GM23338 (cell line): Measurements from ENCODE around the gene ATF7IP. TPM values are rescaled to one million over a fixed set of nuclear protein-coding genes. Genes with fewer than 3 reads are reported as not detected.

ENCODE experiments used
- ATAC-seq: fragments of 200-7000 bp; cut with Tn5 transposase; 3 replicates; pipeline ENCODE4 v1.9.1; 2020
- DNase-seq: peaks from one replicate; pipeline ENCODE4 v3.0.0-alpha.2; 2015; ENCODE audit warnings: low spot score
- H2AFZ ChIP-seq: fragments of 200-600 bp; sonication (generic); 2 replicates; pipeline ENCODE4 v1.8.0; 2016; ENCODE audit warnings: antibody characterized with exemption, mild to moderate bottlenecking, moderate library complexity
- H3F3A ChIP-seq: fragments of 200-600 bp; sonication (generic); replicated peaks from 2 replicates; pipeline ENCODE4 v1.8.0; 2017; ENCODE audit warnings: antibody characterized with exemption, mixed run types, low read depth
- H3K27ac ChIP-seq: fragments of 200-600 bp; sonication (generic); 2 replicates; pipeline ENCODE4 v1.6.1; 2016; ENCODE audit warnings: low read depth
- H3K27me3 ChIP-seq: fragments of 200-600 bp; sonication (generic); 2 replicates; pipeline ENCODE4 v1.8.0; 2016; ENCODE audit warnings: mild to moderate bottlenecking, mixed run types, moderate library complexity; ENCODE audit not compliant: insufficient read depth
- H3K36me3 ChIP-seq: fragments of 200-600 bp; sonication (generic); 2 replicates; pipeline ENCODE4 v1.8.0; 2016; ENCODE audit warnings: mild to moderate bottlenecking; ENCODE audit not compliant: insufficient read depth
- H3K4me1 ChIP-seq: fragments of 200-600 bp; sonication (generic); 2 replicates; pipeline ENCODE4 v1.8.0; 2016; ENCODE audit warnings: mild to moderate bottlenecking, moderate library complexity; ENCODE audit not compliant: insufficient read depth
- H3K4me2 ChIP-seq: fragments of 200-600 bp; sonication (generic); 2 replicates; pipeline ENCODE4 v1.7.1; 2017; ENCODE audit warnings: mixed run types
- H3K4me3 ChIP-seq: fragments of 200-600 bp; sonication (generic); 2 replicates; pipeline ENCODE4 v1.6.1; 2016; ENCODE audit warnings: mixed run types
- H3K79me2 ChIP-seq: fragments of 200-600 bp; sonication (generic); replicated peaks from 2 replicates; pipeline ENCODE4 v1.8.0; 2017; ENCODE audit warnings: mild to moderate bottlenecking; ENCODE audit not compliant: insufficient read depth
- H3K9me2 ChIP-seq: fragments of 200-600 bp; sonication (generic); 2 replicates; pipeline ENCODE4 v1.8.0; 2017; ENCODE audit not compliant: insufficient read depth
- H4K20me1 ChIP-seq: fragments of 200-600 bp; sonication (generic); replicated peaks from 2 replicates; pipeline ENCODE4 v1.8.0; 2017; ENCODE audit warnings: mild to moderate bottlenecking; ENCODE audit not compliant: insufficient read depth
- H3K27ac Mint-ChIP-seq: 2 replicates; pipeline ENCODE4 v1.8.0; 2020; ENCODE audit warnings: inconsistent platforms, mild to moderate bottlenecking, moderate library complexity, mixed read lengths
- H3K27me3 Mint-ChIP-seq: 3 replicates; pipeline ENCODE4 v1.8.0; 2022; ENCODE audit warnings: low read depth, mild to moderate bottlenecking, moderate library complexity, mixed read lengths, inconsistent platforms; ENCODE audit not compliant: insufficient read depth, poor library complexity
- H3K36me3 Mint-ChIP-seq: 3 replicates; pipeline ENCODE4 v1.8.0; 2021; ENCODE audit warnings: low read depth, mild to moderate bottlenecking, inconsistent platforms, moderate library complexity, mixed read lengths
- H3K4me1 Mint-ChIP-seq: 3 replicates; pipeline ENCODE4 v1.8.0; 2020; ENCODE audit warnings: mild to moderate bottlenecking, inconsistent platforms, mixed read lengths
- H3K4me3 Mint-ChIP-seq: 3 replicates; pipeline ENCODE4 v1.8.0; 2021; ENCODE audit warnings: moderate library complexity, mild to moderate bottlenecking, inconsistent platforms, mixed read lengths
- H3K9me3 Mint-ChIP-seq: 3 replicates; pipeline ENCODE4 v1.8.0; 2020; ENCODE audit warnings: moderate library complexity, mild to moderate bottlenecking, inconsistent platforms, mixed read lengths
- CREB1 ChIP-seq: fragments of 250-450 bp; sonication (Bioruptor Pico); IDR thresholded peaks from 2 replicates; pipeline ENCODE4 v1.5.0; 2020; ENCODE audit warnings: low read depth, mild to moderate bottlenecking, moderate library complexity
- EZH2 ChIP-seq: fragments of 200-600 bp; sonication (generic); IDR thresholded peaks from one replicate; pipeline ENCODE4 v1.8.0; 2017; ENCODE audit warnings: antibody characterized with exemption, mild to moderate bottlenecking, low read depth; ENCODE audit not compliant: unreplicated experiment
- EZH2phosphoT487 ChIP-seq: fragments of 200-600 bp; sonication (generic); IDR thresholded peaks from one replicate; pipeline ENCODE4 v1.8.1; 2018; ENCODE audit warnings: antibody characterized with exemption; ENCODE audit not compliant: unreplicated experiment
- JUNB ChIP-seq: IDR thresholded peaks from one replicate; pipeline ENCODE4 v1.6.1; 2016; ENCODE audit warnings: antibody characterized with exemption; ENCODE audit not compliant: unreplicated experiment
- NANOG ChIP-seq: IDR thresholded peaks from 2 replicates; pipeline ENCODE4 v1.6.1; 2016; ENCODE audit warnings: antibody characterized with exemption, borderline replicate concordance
- POLR2AphosphoS5 ChIP-seq: IDR thresholded peaks from 2 replicates; pipeline ENCODE4 v1.6.1; 2016; ENCODE audit warnings: antibody characterized with exemption, low read depth
- STAT1 ChIP-seq: IDR thresholded peaks from one replicate; pipeline ENCODE4 v1.6.1; 2016; ENCODE audit warnings: antibody characterized with exemption; ENCODE audit not compliant: unreplicated experiment
- ZNF114 ChIP-seq: fragments of 250-450 bp; sonication (Bioruptor Pico); IDR thresholded peaks from 2 replicates; pipeline ENCODE4 v1.5.0; 2020; ENCODE audit warnings: mild to moderate bottlenecking, moderate library complexity
- ZNF331 ChIP-seq: fragments of 250-450 bp; sonication (Bioruptor Pico); IDR thresholded peaks from 2 replicates; pipeline ENCODE4 v1.5.0; 2020; ENCODE audit warnings: low read depth, mild to moderate bottlenecking, moderate library complexity
- polyA plus RNA-seq: library from polyadenylated mRNA; unstranded; fragments of >200 nt; fragmentation: Nextera tagmentation; extraction: Ambion mirVana; gene quantifications from 2 replicates; pipeline ENCODE4 v1.2.1, GENCODE V29; 2016
- total RNA-seq: library from RNA; depleted of rRNA; stranded (reverse); fragments of >200 nt; shearing (Covaris generic); gene quantifications from 2 replicates; pipeline ENCODE4 v1.2.3, GENCODE V29; 2014
- TF ChIP-seq, protein P1 (sequence below): fragments of 250-450 bp; sonication (Bioruptor Pico); IDR thresholded peaks from 2 replicates; pipeline ENCODE4 v1.5.0; 2020; ENCODE audit warnings: mild to moderate bottlenecking, moderate library complexity
- TF ChIP-seq, protein P2 (sequence below): IDR thresholded peaks from one replicate; pipeline ENCODE4 v1.6.1; 2018; ENCODE audit warnings: antibody characterized with exemption; ENCODE audit not compliant: unreplicated experiment
- TF ChIP-seq, protein P3 (sequence below), 2 experiments: fragments of 200-600 bp in 1 of 2; sonication (generic) in 1 of 2; conservative IDR thresholded peaks; 2 replicates each; pipeline versions ENCODE4 v1.5.1 to v1.6.1; 2016 to 2017; ENCODE audit warnings: antibody characterized with exemption in 2 of 2, low read depth in 2 of 2, mild to moderate bottlenecking in 2 of 2, moderate library complexity in 1 of 2
- TF ChIP-seq, protein P4 (sequence below): IDR thresholded peaks from 2 replicates; pipeline ENCODE4 v1.6.1; 2016; ENCODE audit warnings: antibody characterized with exemption

ATF7IP gene
- total and polyA plus RNA-seq, 2 experiments from 2014 or later: 76.4 to 118 TPM

DNA sequence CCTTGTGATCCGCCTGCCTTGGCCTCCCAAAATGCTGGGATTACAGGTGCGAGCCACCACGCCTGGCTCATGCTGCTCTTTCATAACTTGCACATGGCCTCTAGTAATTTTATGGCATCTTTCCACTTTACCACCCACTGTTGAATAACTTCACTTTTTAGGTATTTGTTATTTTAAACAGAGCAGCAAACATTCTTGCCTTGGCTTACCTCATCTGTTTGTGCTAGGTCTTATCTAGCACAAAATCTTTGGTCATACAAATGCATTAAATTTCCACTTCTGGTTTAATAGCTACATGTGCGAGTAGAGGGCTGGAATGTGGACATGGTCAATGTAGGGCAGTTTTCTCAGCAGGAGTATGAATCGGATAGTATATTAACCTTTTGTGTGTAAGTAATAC lies 38.8 kb upstream of the ATF7IP start (continued):
- TF ChIP-seq NANOG: no peak

DNA sequence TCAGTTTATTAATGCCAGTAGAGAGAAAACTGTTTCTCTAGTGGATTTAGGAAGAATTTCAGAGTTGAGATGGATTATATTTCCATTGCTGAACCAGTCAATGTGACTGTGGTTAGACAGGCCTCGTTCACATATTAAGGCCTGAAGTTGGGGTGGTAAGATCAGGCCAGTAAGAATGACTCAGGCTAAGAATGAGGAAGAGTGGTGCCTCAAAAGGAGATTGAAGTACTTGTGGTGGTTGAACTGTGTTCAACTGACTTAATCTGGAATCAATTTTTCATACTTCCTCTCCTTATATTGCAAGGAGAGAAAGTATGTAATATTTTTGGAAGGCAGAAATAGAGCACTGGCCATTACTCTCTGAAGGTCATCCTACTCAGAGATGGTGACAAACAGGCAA lies 37.8 kb upstream of the ATF7IP start:
- no peaks in the 10 kb centered on the region for H4K20me1 ChIP-seq
- ATAC-seq: no peak
- Mint-ChIP-seq H3K4me3 (no peak overlapping the region), H3K36me3 (peaks cover 11% of the 10 kb centered on the region; the same call in 2 of the 3 replicates), H3K4me1 (no peaks in the 10 kb centered on the region), H3K9me3 (peaks cover 20% of the 10 kb centered on the region), H3K27me3 (peaks cover 1% of the 10 kb centered on the region), H3K27ac (no peak overlapping the region)
- H2AFZ ChIP-seq: 0 out of 2 replicates have a peak overlapping the region, but pooled peaks have one; percentile 56
- no peak overlapping the region for H3K27ac ChIP-seq
- no peaks in the 10 kb centered on the region for H3K27me3 ChIP-seq
- no peaks in the 10 kb centered on the region for H3K9me2 ChIP-seq
- H3K79me2 ChIP-seq: no peaks in the 10 kb centered on the region
- H3K4me3 ChIP-seq: no peak overlapping the region
- no peak overlapping the region for H3K4me2 ChIP-seq
- TF ChIP-seq CREB1 (CRISPR knock-in tag) (no peak), POLR2AphosphoS5 (no peak), JUNB (no peak), EZH2 (no peak), NANOG (no peak), EZH2phosphoT487 (no peak), ZNF331 (CRISPR knock-in tag) (no peak), ZNF114 (CRISPR knock-in tag) (no peak), STAT1 (no peak)
- TF ChIP-seq, protein P1, sequence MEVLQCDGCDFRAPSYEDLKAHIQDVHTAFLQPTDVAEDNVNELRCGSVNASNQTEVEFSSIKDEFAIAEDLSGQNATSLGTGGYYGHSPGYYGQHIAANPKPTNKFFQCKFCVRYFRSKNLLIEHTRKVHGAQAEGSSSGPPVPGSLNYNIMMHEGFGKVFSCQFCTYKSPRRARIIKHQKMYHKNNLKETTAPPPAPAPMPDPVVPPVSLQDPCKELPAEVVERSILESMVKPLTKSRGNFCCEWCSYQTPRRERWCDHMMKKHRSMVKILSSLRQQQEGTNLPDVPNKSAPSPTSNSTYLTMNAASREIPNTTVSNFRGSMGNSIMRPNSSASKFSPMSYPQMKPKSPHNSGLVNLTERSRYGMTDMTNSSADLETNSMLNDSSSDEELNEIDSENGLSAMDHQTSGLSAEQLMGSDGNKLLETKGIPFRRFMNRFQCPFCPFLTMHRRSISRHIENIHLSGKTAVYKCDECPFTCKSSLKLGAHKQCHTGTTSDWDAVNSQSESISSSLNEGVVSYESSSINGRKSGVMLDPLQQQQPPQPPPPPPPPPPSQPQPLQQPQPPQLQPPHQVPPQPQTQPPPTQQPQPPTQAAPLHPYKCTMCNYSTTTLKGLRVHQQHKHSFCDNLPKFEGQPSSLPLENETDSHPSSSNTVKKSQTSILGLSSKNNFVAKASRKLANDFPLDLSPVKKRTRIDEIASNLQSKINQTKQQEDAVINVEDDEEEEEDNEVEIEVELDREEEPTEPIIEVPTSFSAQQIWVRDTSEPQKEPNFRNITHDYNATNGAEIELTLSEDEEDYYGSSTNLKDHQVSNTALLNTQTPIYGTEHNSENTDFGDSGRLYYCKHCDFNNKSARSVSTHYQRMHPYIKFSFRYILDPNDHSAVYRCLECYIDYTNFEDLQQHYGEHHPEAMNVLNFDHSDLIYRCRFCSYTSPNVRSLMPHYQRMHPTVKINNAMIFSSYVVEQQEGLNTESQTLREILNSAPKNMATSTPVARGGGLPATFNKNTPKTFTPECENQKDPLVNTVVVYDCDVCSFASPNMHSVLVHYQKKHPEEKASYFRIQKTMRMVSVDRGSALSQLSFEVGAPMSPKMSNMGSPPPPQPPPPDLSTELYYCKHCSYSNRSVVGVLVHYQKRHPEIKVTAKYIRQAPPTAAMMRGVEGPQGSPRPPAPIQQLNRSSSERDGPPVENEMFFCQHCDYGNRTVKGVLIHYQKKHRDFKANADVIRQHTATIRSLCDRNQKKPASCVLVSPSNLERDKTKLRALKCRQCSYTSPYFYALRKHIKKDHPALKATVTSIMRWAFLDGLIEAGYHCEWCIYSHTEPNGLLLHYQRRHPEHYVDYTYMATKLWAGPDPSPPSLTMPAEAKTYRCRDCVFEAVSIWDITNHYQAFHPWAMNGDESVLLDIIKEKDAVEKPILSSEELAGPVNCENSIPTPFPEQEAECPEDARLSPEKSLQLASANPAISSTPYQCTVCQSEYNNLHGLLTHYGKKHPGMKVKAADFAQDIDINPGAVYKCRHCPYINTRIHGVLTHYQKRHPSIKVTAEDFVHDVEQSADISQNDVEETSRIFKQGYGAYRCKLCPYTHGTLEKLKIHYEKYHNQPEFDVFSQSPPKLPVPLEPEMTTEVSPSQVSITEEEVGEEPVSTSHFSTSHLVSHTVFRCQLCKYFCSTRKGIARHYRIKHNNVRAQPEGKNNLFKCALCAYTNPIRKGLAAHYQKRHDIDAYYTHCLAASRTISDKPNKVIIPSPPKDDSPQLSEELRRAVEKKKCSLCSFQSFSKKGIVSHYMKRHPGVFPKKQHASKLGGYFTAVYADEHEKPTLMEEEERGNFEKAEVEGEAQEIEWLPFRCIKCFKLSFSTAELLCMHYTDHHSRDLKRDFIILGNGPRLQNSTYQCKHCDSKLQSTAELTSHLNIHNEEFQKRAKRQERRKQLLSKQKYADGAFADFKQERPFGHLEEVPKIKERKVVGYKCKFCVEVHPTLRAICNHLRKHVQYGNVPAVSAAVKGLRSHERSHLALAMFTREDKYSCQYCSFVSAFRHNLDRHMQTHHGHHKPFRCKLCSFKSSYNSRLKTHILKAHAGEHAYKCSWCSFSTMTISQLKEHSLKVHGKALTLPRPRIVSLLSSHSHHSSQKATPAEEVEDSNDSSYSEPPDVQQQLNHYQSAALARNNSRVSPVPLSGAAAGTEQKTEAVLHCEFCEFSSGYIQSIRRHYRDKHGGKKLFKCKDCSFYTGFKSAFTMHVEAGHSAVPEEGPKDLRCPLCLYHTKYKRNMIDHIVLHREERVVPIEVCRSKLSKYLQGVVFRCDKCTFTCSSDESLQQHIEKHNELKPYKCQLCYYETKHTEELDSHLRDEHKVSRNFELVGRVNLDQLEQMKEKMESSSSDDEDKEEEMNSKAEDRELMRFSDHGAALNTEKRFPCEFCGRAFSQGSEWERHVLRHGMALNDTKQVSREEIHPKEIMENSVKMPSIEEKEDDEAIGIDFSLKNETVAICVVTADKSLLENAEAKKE: no peak
- TF ChIP-seq, protein P2, sequence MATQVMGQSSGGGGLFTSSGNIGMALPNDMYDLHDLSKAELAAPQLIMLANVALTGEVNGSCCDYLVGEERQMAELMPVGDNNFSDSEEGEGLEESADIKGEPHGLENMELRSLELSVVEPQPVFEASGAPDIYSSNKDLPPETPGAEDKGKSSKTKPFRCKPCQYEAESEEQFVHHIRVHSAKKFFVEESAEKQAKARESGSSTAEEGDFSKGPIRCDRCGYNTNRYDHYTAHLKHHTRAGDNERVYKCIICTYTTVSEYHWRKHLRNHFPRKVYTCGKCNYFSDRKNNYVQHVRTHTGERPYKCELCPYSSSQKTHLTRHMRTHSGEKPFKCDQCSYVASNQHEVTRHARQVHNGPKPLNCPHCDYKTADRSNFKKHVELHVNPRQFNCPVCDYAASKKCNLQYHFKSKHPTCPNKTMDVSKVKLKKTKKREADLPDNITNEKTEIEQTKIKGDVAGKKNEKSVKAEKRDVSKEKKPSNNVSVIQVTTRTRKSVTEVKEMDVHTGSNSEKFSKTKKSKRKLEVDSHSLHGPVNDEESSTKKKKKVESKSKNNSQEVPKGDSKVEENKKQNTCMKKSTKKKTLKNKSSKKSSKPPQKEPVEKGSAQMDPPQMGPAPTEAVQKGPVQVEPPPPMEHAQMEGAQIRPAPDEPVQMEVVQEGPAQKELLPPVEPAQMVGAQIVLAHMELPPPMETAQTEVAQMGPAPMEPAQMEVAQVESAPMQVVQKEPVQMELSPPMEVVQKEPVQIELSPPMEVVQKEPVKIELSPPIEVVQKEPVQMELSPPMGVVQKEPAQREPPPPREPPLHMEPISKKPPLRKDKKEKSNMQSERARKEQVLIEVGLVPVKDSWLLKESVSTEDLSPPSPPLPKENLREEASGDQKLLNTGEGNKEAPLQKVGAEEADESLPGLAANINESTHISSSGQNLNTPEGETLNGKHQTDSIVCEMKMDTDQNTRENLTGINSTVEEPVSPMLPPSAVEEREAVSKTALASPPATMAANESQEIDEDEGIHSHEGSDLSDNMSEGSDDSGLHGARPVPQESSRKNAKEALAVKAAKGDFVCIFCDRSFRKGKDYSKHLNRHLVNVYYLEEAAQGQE: no peak
- TF ChIP-seq, protein P3, sequence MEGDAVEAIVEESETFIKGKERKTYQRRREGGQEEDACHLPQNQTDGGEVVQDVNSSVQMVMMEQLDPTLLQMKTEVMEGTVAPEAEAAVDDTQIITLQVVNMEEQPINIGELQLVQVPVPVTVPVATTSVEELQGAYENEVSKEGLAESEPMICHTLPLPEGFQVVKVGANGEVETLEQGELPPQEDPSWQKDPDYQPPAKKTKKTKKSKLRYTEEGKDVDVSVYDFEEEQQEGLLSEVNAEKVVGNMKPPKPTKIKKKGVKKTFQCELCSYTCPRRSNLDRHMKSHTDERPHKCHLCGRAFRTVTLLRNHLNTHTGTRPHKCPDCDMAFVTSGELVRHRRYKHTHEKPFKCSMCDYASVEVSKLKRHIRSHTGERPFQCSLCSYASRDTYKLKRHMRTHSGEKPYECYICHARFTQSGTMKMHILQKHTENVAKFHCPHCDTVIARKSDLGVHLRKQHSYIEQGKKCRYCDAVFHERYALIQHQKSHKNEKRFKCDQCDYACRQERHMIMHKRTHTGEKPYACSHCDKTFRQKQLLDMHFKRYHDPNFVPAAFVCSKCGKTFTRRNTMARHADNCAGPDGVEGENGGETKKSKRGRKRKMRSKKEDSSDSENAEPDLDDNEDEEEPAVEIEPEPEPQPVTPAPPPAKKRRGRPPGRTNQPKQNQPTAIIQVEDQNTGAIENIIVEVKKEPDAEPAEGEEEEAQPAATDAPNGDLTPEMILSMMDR (conservative IDR thresholded peaks at IDR 0.05; ENCODE audit: low read depth in 2 of 2): no peak
- TF ChIP-seq, protein P4, sequence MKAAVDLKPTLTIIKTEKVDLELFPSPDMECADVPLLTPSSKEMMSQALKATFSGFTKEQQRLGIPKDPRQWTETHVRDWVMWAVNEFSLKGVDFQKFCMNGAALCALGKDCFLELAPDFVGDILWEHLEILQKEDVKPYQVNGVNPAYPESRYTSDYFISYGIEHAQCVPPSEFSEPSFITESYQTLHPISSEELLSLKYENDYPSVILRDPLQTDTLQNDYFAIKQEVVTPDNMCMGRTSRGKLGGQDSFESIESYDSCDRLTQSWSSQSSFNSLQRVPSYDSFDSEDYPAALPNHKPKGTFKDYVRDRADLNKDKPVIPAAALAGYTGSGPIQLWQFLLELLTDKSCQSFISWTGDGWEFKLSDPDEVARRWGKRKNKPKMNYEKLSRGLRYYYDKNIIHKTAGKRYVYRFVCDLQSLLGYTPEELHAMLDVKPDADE: no peak
- H3K36me3 ChIP-seq: no peaks in the 10 kb centered on the region; the same call in 1 of the 2 replicates
- no peaks in the 10 kb centered on the region for H3K4me1 ChIP-seq
- H3F3A ChIP-seq: no peaks in the 10 kb centered on the region
- DNase-seq: no peak
